Ramos (cell line): Measurements from ENCODE around the gene RPL29.

Experiments
- in situ Hi-C: fragments of 300-500 bp; cut with MboI; formaldehyde crosslinking; loops from one replicate; pipeline ENCODE4 v1.14.3; 2022; ENCODE audit warnings: low sequenced_read_pairs; ENCODE audit not compliant: unreplicated experiment

The RPL29 gene

DNA sequence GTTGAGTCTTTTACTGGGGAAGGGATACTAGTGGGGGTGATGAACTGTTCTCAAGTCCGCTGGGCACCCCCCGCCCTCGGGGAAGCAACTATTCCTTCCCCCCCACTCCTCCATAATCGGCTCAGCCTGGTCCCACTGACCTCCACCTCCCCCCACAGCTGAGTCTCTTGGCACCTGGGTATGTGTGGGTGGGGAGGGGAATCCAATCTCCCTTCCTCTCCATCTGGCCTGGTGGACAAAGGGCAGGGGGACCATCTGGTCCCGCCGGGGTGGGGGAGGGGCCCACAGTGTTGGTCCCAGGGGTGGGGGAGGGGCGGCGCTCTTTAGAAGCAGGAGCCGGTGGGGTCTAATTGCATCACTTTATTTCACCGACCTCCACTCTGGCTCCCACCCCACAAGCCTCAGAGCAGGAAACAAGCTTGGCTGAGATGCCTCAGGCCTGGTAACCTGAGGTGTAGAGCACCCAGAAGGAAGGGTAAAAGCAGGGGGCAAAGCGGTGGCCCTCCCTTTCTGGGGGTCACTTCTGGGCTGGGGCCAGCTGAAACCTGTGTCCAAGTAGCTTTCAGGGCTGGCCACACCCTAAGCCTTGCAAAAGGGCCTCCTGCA, 27.4 kb downstream of the RPL29 start:
- in situ Hi-C loops, result no loop called here

DNA sequence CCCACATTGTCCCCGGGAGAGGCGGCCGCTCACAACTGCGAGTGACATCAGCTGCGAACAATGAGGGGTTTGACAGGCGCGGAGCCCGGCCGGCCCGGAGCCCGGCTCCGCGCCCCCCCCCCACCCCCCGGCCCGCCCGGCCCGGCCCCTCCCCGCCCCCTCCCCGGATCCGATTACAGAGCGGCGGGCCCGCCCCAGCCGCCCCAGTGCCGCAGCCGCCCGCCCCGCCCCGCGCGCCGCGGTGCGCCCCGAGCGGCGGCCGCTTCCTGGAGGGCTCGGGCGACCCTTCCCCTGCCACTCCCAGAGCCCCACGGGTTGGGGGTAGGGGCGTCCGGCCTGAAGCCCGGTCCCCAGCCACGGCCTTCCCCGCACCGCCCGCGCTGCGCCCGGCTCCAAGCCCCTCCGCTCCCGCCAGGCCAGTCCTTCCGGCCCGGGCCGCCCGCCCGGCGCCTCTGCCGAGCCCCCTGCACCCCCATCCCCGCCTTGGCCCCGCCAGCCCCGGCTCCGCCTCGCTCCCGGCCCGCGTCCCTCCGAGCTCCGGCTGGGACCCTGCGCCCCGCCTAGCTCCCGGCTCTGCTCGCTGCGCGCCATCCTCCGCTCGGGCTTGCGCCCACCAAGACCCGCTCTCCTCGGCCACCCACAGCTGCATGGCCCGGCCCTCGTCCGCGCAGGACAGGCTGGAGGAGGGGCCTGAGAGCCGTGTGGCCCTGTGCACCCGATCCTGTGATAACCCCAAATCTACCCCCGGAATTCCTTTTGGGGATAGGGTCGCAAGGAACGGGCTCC, 28.1 kb downstream of the RPL29 start, which contains the start of gene PCBP4:
TSS of gene PCBP4 (minus strand) at position 71 of the 786 bp plus-strand sequence. CDS start 6,214 bp downstream, outside the sequence.
- in situ Hi-C loops, result no loop called here

DNA sequence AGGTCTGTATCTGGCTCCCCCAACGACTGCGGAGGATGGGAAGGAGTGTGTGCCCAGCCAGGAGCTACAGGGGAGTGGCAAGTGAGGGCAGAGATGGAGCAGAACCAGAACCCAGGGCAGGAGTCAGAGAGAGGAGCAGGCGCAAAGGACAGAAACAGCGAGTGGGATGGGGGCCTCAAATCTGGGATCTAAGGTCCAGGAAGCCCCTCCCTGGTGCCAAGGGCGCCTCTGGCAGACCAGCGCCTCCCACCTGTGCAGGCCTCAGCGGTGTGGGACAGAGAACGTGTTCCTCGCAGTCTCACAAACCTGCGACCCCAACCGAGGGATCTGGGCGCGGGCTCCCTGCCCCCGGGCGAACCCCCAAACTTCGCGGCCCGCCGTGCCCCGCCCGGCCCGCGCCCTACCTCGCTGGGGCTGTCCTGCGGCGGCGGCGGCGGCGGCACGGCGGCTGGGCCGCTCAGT, 28.7 kb downstream of the RPL29 start:
- in situ Hi-C loops, result no loop called here

GRCh38 chr3:51966486-51966885, 29.2 kb downstream of the RPL29 start:
- in situ Hi-C loops, result no loop called here

DNA sequence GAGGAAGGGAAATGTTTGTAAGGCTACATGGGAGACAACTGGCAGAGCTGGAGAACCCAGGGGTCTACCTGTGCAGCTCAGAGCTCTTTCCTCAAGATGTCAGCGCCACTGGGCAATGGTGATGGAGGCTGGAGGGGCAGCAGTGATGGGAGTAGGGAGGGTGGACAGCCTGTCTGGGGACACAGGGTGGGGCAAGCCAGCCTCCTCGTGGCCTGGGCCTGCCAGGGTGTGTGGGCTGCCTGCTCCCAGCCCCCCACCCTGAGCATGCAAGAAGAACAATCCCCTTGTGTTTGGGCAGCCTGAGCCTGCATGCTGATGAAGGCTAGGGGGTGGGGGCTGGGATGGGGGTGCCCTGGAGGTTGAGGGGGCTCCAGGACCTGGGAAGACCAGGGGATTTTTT, 29.7 kb downstream of the RPL29 start:
- in situ Hi-C loops, result no loop called here

DNA sequence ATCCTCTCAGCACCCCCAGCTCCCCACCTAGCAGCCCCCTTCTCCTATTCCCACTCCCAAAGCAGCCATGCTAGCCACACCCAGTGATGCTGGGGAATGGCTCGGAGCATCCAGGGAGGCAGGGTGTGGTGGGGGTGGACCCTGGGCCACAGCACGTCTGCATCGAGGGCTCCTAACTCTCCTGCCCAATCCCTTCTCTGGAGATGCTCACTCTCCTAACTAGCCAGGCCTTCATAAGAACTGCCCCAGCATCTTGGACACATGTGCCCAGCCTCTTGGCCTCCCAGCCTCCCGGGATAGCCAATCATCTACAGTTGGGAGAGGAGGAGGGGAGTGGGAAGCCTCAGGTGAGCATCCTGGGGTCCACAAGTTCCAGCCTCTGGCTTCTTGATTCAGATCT, 31.2 kb downstream of the RPL29 start:
- in situ Hi-C loops, result no loop called here

DNA sequence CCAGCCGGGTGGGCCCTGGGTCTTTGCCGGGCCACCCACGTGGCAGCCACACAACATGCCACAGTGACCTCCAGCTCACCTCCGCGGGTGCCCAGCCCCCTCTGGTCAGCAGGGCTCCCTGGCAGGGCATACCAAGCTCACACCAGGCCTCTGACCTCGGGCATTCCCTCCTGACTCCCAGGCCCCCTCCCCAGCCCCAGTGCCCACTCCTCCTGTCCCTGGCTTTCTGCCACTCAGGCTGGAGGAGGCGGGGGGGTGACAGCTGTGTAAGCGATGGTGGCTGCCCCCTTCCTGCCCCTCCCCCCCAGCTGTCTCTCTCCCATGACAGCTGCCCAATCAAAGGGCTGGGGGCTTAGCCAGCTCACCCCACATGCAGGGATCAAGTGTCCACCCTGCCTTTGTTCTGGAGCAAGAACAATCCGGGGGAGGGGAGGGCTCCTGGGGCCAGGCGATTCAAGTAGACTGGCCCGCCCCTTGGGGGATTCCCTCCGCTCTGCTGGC, 31.7 kb downstream of the RPL29 start:
- in situ Hi-C loops, result no loop called here

DNA sequence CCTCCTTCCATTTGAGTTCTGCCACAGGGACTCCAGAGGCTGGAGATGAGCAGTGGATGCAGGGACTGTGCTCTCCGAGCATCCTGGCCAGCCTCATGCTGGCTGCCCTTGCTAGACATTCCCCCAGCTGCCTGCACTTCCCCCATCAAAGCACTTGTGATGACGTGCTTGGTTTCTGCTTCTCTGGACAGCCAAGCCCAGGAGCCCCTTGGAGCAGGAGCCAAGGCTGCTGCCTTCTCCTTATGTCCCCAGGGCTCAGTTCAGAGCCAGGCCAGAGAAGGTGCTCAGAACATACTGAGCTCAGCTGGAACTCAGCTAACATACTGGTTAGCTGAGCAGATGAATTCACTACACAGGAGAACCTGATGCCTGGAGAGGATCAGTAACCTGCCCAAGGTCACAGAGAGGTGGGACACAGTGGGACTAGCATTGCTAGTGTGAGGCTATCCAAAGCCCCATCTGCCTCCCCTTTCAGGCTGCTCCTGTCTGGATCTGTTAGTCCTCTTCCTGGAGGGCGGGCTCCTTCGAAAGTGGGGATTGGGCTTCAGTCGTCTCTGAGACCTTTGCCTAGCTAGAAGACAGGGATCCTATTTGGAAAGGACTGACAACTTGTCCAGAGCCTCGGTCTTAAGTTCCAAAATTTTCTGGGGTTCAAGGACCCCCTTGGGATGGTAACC, 32.7 kb downstream of the RPL29 start:
- in situ Hi-C loops, result no loop called here

GRCh38 chr3:51961602-51962569, 33.8 kb downstream of the RPL29 start:
- in situ Hi-C loops, result no loop called here

- in situ Hi-C loops, result no loop called here
Measured at GRCh38 chr3:51961011-51961410, 34.7 kb downstream of the RPL29 start.

- in situ Hi-C loops, result no loop called here
Measured at GRCh38 chr3:51960386-51960785, 35.3 kb downstream of the RPL29 start.

DNA sequence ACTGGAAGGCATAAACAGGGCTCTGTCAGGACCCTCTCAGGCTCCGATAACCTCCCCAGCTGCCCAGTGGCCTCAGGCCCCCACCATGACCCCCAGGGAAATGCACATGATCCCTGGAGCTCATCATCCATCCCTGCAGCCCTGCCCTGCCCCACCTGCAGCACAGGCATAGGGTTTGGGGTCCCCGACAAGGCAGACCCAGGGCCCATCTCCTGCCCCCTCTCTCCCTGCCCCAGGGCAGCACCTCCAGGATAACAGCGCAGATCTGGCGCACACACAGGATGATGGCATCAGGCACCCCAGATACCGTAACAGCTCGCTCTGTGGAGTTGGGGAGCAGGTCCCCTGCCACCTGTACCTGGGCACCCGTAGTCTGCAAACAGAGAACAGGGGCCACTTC, 36.0 kb downstream of the RPL29 start:
- in situ Hi-C loops, result no loop called here

- in situ Hi-C loops, result no loop called here
Measured at GRCh38 chr3:51958603-51959521, 36.8 kb downstream of the RPL29 start.

GRCh38 chr3:51957520-51958205, 38.0 kb downstream of the RPL29 start:
- in situ Hi-C loops, result no loop called here

DNA sequence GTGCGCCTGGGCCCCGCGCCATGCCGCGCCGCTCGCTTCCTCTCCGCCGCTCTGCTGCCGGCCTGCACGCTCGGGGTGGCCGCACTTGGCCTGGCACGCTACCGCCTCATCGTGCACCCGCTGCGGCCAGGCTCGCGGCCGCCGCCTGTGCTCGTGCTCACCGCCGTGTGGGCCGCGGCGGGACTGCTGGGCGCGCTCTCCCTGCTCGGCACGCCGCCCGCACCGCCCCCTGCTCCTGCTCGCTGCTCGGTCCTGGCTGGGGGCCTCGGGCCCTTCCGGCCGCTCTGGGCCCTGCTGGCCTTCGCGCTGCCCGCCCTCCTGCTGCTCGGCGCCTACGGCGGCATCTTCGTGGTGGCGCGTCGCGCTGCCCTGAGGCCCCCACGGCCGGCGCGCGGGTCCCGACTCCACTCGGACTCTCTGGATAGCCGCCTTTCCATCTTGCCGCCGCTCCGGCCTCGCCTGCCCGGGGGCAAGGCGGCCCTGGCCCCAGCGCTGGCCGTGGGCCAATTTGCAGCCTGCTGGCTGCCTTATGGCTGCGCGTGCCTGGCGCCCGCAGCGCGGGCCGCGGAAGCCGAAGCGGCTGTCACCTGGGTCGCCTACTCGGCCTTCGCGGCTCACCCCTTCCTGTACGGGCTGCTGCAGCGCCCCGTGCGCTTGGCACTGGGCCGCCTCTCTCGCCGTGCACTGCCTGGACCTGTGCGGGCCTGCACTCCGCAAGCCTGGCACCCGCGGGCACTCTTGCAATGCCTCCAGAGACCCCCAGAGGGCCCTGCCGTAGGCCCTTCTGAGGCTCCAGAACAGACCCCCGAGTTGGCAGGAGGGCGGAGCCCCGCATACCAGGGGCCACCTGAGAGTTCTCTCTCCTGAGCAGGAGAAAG, 39.6 kb downstream of the RPL29 start:
- in situ Hi-C loops, result no loop called here

- in situ Hi-C loops, result no loop called here
Measured at GRCh38 chr3:51955175-51955892, 40.4 kb downstream of the RPL29 start, which contains the start of gene GPR62. Gene GPR62, plus strand, starts transcription at chr3:51955381. Its CDS starts 272 bp downstream, at chr3:51955653.

- in situ Hi-C loops, result no loop called here
Measured at GRCh38 chr3:51954713-51955112, 41.0 kb downstream of the RPL29 start.
